Stimulated activated naive B cell treated with anti-CD40 and anti-IgM and Interleukin-4, amounts not matched to agents 10 μg/mL and 1 μg/mL and 100 μg/mL, for 72 hours (primary cell): ENCODE data around the gene CACHD1.

Experiments
- ATAC-seq, 2 donors: fragments of 150-1000 bp; cut with Tn5 transposase; replicated peaks; 2 replicates each; pipeline ENCODE4 v1.10.0; 2021; ENCODE audit warnings: moderate library complexity in 1 of 2
- DNase-seq: peaks from one replicate; pipeline ENCODE4 v3.0.0; 2021
- H3K27ac Mint-ChIP-seq: one replicate; pipeline ENCODE4 v1.8.0; 2022; ENCODE audit warnings: mild to moderate bottlenecking, mixed read lengths
- H3K27me3 Mint-ChIP-seq, 2 donors: one replicate each; pipeline ENCODE4 v1.8.0; 2022; ENCODE audit warnings: mixed read lengths in 2 of 2
- H3K36me3 Mint-ChIP-seq, 2 donors: one replicate each; pipeline ENCODE4 v1.8.0; 2022; ENCODE audit warnings: mixed read lengths in 2 of 2, mild to moderate bottlenecking in 1 of 2
- H3K4me1 Mint-ChIP-seq, 2 donors: one replicate each; pipeline ENCODE4 v1.8.0; 2022; ENCODE audit warnings: mixed read lengths in 2 of 2, mild to moderate bottlenecking in 1 of 2
- H3K4me3 Mint-ChIP-seq, 2 donors: one replicate each; pipeline ENCODE4 v1.8.0; 2022; ENCODE audit warnings: mild to moderate bottlenecking in 2 of 2, mixed read lengths in 2 of 2, moderate library complexity in 1 of 2
- H3K9me3 Mint-ChIP-seq, 2 donors: one replicate each; pipeline ENCODE4 v1.8.0; 2022; ENCODE audit warnings: mixed read lengths in 2 of 2, mild to moderate bottlenecking in 1 of 2

CACHD1 gene

DNA sequence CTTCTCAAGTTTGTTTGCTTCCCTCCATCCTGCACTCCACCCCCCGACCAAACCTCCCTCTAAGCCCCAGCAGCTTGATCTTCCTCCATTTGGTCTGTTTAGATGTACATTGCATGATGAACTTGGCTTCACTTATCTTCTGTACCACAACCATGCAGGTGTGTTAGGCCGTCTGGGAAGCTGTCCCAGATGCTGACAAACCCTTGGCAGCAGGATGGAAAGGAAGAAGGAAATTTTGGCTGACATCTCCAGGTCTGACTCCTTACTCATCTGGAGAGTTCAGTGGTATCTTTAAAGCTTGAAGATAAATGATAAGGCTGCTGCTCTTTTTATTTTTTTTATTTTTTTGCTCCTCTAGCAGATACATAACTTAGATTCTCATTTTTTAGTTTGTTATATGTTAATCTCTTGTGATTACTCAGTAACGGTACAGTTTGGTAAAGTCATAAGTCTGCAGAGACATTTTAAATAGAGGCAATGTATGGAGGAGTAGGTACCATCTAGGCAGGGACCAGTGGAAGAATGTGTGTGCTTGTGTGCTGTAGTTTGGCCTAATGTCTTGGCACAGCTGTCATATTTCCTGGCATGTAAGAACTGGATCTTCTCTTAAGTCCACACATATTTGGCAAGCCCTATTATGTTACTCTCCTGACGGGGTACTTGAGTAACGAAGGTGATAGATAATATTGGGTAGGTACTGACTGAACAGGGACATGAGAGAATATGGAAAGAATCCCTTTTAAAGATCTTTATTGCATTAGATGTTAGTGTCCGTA, 79.7 kb downstream of the CACHD1 start:
- Mint-ChIP-seq H3K4me1 (no peaks in the 10 kb centered on the region), H3K4me3 (no peak overlapping the region)

DNA sequence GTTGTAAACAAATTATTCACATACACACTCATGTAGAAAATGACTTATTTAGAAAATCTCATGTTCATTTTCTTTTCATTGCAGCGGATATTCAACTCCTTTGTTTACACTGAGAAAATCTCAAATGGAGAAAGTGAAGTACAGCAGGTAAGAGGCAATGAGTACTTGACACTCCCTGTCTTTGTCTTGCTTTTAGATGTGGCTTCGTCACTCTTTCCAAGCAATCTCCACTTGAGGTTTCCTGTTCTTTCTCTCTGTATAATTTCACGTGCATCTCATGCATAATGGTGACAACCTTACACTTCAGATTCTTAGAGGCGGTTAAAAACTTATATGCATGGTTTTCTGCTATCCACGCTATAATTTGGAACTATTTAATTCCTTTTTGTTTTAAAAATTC, 80.6 kb downstream of the CACHD1 start:
- no peaks in the 10 kb centered on the region for H3K4me1 Mint-ChIP-seq
- no peaks in the 10 kb centered on the region for H3K9me3 Mint-ChIP-seq
- ATAC-seq (no peak), DNase-seq (no peak)
- no peak overlapping the region for H3K27ac Mint-ChIP-seq
- no peak overlapping the region for H3K4me3 Mint-ChIP-seq
- H3K36me3 Mint-ChIP-seq = no peaks in the 10 kb centered on the region
- H3K27me3 Mint-ChIP-seq = peaks cover 0 to under 1% of the 10 kb centered on the region in 2 donors

More for the DNA sequence above, 79.7 kb downstream of the CACHD1 start:
- DNase-seq = no peak
- ATAC-seq = no peak
- H3K9me3 Mint-ChIP-seq = no peaks in the 10 kb centered on the region
- H3K36me3 Mint-ChIP-seq = no peaks in the 10 kb centered on the region
- H3K27me3 Mint-ChIP-seq = no peaks in the 10 kb centered on the region
- H3K27ac Mint-ChIP-seq = no peak overlapping the region

DNA sequence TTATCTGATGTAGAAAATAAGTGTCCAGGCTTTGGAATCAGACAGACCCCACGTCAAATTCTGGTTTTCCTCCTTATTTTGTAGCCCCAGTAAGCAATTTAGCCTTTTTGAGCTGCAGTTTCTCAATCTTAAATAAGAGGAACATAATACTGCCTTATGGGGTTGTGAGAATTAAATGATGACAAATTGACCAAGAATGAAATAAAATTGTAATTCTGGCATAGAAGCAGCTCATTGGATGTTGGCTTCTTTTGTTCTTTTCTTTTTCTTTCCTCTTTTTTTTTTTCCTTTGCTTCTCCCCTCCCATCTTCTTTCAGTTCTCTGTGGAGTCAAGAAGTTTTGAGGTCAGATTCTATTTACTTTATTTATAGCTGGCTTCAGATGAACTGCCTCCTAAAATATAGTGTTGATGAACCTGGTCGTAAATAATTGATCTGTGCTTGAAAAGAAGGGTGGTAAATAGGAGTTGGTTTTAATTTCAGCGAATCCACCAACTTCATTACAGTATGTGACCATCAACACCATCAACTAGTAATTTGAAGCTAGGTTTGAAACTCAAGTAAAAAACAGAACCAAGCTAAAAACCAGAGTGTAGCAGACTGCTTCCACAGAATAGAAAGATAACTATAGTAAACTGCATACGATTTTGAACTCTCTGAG, 81.1 kb downstream of the CACHD1 start:
- DNase-seq = no peak
- Mint-ChIP-seq H3K4me3 (no peak overlapping the region), H3K9me3 (no peaks in the 10 kb centered on the region), H3K27me3 (peaks cover 0 to 5% of the 10 kb centered on the region in 2 donors), H3K4me1 (no peaks in the 10 kb centered on the region), H3K36me3 (no peaks in the 10 kb centered on the region), H3K27ac (no peak overlapping the region)
- no peak for ATAC-seq

DNA sequence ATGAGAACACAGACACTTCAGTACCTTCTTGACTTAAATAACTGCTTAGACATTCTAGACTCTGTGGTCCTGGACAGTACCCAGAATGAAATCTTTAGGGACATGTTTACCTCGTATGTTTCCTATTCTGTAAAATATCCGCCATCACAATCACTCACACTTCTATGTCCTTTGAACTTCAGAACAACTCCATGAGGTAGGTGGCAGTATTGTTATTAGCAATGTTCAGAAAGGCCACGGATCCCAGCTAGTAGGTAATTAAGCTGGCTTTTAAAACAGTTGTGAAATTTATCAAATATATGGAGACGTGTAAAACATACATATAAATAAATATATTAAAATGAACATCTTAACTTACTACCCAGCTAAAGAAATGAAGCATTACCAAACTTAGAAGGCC, 83.4 kb downstream of the CACHD1 start:
- Mint-ChIP-seq H3K4me1 (no peaks in the 10 kb centered on the region), H3K36me3 (no peaks in the 10 kb centered on the region), H3K27me3 (peaks cover 0 to 7% of the 10 kb centered on the region in 2 donors), H3K27ac (no peak overlapping the region), H3K4me3 (no peak overlapping the region), H3K9me3 (no peaks in the 10 kb centered on the region)
- no peak for ATAC-seq
- no peak for DNase-seq

DNA sequence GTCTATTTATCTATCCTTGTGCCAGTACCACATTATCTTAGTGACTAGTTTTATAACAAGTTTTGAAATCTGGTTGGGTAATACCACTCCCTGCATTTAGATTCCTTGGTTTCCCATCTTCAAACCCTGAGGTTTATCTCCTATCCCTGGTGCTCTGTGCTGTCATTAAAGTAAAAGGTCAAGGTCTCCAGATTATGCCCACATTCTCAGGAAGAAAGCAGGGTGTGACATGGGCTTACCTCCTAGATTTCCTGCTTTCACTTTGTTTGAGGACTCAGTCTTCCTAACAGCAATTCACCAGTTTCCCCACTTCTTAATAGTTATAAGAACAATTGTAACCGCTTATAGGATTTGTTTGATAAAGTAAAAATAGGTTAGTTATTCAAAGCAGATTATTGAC, 86.0 kb downstream of the CACHD1 start:
- Mint-ChIP-seq H3K27me3 (peaks cover 0 to 9% of the 10 kb centered on the region in 2 donors), H3K9me3 (no peaks in the 10 kb centered on the region), H3K27ac (no peak overlapping the region), H3K36me3 (no peaks in the 10 kb centered on the region), H3K4me3 (no peak overlapping the region), H3K4me1 (no peaks in the 10 kb centered on the region)
- ATAC-seq (no peak), DNase-seq (no peak)

DNA sequence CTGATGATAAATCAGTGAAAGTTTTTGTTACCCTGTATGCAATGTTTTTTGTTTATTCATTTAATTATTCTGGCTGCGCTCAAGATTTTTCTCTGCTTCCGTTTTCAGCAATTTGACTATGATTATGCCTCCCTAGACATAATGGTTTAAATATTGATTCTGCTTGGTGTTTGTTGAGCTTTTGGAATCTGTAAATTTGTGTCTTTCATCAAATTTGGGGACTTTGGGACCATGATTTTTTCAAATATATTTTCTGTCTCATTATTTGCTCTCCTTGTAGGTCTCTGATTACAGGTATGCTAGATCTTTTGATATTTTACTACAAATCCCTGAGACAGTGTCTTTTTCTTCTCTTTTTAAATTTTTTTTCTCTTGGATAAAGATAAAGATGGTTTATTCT, 92.1 kb downstream of the CACHD1 start:
- peaks cover 0 to 4% of the 10 kb centered on the region in 2 donors for H3K36me3 Mint-ChIP-seq
- no peaks in the 10 kb centered on the region for H3K4me1 Mint-ChIP-seq
- H3K9me3 Mint-ChIP-seq = peaks cover 0 to 3% of the 10 kb centered on the region in 2 donors
- no peak for ATAC-seq
- peaks cover 0 to 8% of the 10 kb centered on the region in 2 donors for H3K27me3 Mint-ChIP-seq
- DNase-seq = no peak
- no peak overlapping the region for H3K27ac Mint-ChIP-seq
- no peak overlapping the region for H3K4me3 Mint-ChIP-seq

DNA sequence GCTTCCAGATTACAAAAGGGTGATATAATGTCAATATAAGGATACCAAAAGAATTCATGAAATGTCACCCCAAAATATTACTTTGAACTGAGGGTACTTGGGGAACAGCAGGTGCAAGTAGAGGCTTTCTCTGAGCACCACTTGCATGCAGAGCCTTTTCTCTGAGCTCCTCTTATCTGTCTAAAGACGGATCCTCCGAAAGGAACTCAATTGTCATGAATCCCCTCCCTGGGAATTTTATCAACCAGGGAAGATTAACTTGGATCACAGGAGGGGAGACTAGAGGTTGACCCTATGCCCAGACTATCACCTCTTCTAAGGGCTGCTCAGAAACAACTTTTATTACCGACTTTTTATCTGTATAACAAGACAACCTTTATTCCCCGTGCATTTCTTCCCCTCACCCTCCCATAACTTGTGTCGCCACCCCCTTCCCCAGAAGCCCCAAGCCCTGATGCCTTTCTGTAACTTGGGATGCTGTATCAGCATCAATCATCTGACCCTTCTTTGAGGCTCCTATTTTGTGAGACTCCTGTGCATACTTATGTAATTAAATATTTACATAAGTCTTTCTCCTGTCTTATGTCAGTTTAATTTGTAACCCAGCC, 94.1 kb downstream of the CACHD1 start:
- H3K4me1 Mint-ChIP-seq = no peaks in the 10 kb centered on the region
- peaks cover 0 to 3% of the 10 kb centered on the region in 2 donors for H3K9me3 Mint-ChIP-seq
- peaks cover 0 to 4% of the 10 kb centered on the region in 2 donors for H3K36me3 Mint-ChIP-seq
- no peak overlapping the region for H3K4me3 Mint-ChIP-seq
- H3K27ac Mint-ChIP-seq = no peak overlapping the region
- no peak for DNase-seq
- peaks cover 4 to 6% of the 10 kb centered on the region in 2 donors for H3K27me3 Mint-ChIP-seq
- no peak for ATAC-seq

DNA sequence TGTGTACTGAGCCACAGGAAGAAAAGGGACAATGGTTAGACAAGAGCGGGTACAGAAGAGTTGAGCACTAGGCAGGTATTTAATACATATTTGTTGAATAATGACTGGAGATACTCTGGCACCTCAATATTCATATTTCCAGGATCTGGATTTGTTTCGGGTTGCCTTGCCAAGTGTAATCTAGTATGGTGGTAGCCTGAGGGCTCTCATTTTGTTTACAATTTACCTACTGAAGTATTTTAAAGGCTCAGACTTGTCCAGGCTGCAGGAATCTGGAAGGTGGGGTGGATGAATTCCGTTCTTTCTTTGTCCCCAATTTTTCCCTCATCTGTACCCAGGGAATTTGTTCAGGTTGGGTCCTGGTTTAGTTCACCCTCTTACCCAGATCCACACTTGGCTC, 95.0 kb downstream of the CACHD1 start:
- H3K4me1 Mint-ChIP-seq = no peaks in the 10 kb centered on the region
- H3K36me3 Mint-ChIP-seq = peaks cover 0 to 4% of the 10 kb centered on the region in 2 donors
- no peak overlapping the region for H3K27ac Mint-ChIP-seq
- no peak overlapping the region for H3K4me3 Mint-ChIP-seq
- ATAC-seq (no peak), DNase-seq (no peak)
- H3K27me3 Mint-ChIP-seq = peaks cover 4 to 6% of the 10 kb centered on the region in 2 donors
- peaks cover 0 to 3% of the 10 kb centered on the region in 2 donors for H3K9me3 Mint-ChIP-seq

DNA sequence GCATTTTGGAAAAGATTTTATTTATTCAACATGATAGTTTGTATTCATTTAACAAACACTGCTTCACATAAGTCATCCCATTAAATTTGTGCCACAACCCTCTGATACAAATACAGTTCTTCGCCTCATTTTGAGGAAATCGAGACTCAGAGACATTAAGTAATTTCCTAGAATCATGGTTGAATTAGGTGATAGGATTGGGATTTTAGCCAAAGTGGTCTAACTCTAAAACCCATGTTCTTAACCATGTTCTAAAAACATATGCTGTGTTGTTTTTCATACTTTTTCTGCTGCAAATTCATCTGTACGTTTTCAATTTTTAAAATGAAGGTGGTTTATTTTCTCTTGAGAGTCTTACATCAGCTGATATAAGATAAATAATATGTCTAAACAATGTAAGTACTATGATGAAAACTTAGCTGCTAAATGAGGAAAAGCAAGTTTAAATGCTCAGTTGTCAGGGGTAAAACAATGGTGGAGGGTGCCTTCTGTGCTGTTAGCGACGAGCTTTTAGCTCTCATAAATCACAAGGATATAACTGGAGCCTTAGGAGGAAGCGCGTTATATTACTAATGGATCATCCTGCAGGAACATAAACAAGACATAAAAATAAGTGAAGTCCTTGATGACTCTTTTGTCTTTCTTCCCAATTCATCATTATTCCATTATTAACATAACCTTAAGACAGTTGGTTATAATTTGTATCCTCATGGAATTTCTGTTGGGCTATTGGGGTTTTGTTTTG, 97.7 kb downstream of the CACHD1 start:
- Mint-ChIP-seq H3K27ac (no peak overlapping the region), H3K36me3 (peaks cover 0 to 2% of the 10 kb centered on the region in 2 donors), H3K4me1 (no peaks in the 10 kb centered on the region), H3K9me3 (peaks cover 0 to 1% of the 10 kb centered on the region in 2 donors), H3K4me3 (no peak overlapping the region), H3K27me3 (peaks cover 4 to 6% of the 10 kb centered on the region in 2 donors)
- DNase-seq (no peak), ATAC-seq (no peak)

DNA sequence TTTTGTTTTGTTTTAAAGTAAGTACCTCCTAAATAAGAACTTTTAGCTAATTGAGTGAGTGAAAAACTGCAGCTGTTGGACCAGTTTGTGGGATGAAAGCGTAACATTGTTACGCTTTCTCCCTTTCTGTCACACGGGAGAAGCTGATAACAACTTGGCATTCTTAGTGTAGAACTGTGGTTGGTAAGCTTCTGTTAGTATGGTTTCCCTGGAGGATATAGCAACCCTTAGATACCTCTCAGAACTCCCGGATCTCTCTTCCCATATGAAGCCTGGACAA, 98.2 kb downstream of the CACHD1 start:
- DNase-seq = no peak
- Mint-ChIP-seq H3K4me1 (no peaks in the 10 kb centered on the region), H3K27me3 (peaks cover 4 to 6% of the 10 kb centered on the region in 2 donors), H3K9me3 (no peaks in the 10 kb centered on the region), H3K27ac (no peak overlapping the region), H3K4me3 (no peak overlapping the region), H3K36me3 (no peaks in the 10 kb centered on the region)
- ATAC-seq = no peak

DNA sequence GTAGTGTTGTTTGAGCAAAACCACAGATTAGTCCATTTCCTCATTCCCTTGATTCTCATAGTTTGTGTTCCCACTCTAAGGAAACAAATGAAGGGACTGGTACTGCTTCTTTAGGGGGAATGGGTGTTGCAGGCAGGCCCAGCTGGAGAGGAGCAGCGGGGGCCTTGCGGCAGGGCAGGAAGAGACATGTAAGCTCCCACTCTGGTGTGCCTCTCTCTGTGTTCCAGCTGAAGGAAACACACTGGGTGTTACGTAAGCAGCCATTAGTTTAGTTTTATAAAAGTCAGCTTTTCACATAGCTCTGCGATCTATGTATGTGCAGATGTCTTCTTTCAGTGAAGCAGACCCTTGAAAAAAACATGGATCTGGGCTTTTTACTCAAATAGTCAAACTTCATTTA, 99.5 kb downstream of the CACHD1 start:
- Mint-ChIP-seq H3K4me1 (no peaks in the 10 kb centered on the region), H3K36me3 (no peaks in the 10 kb centered on the region), H3K27me3 (peaks cover 4 to 6% of the 10 kb centered on the region in 2 donors), H3K27ac (no peak overlapping the region), H3K4me3 (no peak overlapping the region), H3K9me3 (no peaks in the 10 kb centered on the region)
- DNase-seq (no peak), ATAC-seq (no peak)

DNA sequence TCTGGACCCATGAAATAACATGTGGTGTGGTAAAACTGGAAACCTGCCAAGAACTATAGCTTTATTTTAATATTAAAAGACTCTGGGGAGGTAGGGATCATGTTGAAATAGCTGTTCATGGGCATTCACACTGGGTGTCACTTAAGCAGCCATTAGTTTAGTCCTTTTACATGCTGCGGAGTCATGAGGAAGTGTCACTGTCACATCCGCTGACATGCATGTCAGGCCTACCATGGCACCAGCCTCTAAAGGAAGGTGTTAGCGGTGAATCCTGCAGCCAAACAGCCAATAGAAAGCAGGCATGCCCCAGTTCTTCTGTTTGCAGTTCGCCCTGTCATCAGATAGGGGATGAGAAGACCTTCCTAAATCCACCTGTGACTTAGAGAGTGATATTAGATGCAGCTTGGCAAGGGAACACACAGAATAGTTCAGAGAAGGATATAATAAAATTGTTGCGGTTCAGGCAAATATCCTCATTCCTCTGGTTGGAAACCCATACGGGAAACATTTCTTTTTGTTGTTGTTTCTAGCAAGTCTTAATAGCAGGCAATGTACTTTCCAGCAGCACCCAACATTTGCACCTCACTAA, 100.4 kb downstream of the CACHD1 start:
- ATAC-seq (no peak), DNase-seq (no peak)
- Mint-ChIP-seq H3K27ac (no peak overlapping the region), H3K4me1 (no peaks in the 10 kb centered on the region), H3K9me3 (no peaks in the 10 kb centered on the region), H3K4me3 (no peak overlapping the region), H3K36me3 (no peaks in the 10 kb centered on the region), H3K27me3 (peaks cover 0 to 6% of the 10 kb centered on the region in 2 donors)

DNA sequence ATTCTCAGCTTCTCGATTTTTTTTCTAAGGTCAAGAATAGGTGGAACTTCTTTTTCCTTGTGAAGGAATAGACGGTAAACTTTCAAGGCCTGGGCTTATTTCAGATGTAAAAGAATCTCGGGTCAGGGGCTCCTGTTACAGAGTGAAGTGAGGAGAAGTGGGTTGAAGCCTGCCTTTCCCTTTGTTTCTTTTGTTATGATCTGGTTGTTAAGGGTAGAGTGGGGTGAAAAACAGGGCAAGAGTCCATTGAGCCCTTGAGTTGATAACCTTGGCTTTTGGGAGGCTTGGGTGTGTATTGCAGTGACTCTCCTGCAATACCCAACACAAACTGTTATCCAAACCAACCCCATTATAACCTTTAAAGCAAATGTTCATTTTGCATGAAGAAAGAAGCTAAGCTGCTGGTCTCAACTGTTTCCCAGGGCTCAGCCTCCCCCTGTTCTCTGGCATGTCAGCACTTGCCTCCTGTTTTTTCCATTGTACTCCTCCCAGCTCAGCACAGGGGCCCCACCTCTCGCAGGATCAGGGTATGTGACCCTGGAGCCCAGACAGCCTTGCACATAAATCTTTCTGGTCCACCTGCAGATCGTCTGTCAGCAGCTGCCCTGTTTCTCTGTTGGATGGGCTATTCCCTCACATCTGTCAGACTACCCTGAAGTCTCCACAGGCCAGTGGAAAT, 102.4 kb downstream of the CACHD1 start:
- no peaks in the 10 kb centered on the region for H3K4me1 Mint-ChIP-seq
- no peak overlapping the region for H3K4me3 Mint-ChIP-seq
- DNase-seq = no peak
- H3K9me3 Mint-ChIP-seq = no peaks in the 10 kb centered on the region
- no peaks in the 10 kb centered on the region for H3K36me3 Mint-ChIP-seq
- H3K27ac Mint-ChIP-seq = peak overlapping the region; percentile 42
- H3K27me3 Mint-ChIP-seq = peaks cover 0 to 6% of the 10 kb centered on the region in 2 donors
- no peak for ATAC-seq

DNA sequence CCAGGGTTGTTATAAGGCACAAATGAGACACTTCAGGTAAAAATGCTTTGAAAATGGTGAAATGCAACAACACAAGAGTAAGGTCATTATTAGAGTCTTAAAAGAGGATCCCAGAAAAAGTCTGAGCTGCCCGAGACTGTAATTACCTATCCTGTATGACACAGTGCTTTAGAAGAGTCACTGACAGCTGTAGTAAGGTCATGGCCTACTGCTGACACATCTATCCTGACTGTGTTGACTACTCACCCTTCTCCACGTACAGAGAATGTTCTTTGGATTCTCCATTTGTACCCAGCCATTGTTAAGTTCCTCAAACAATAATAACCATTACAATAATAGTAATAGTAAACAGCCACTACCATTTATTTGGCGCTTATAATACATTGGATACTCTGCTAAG, 104.4 kb downstream of the CACHD1 start:
- Mint-ChIP-seq H3K27me3 (no peaks in the 10 kb centered on the region), H3K27ac (no peak overlapping the region), H3K9me3 (no peaks in the 10 kb centered on the region), H3K4me3 (no peak overlapping the region), H3K36me3 (no peaks in the 10 kb centered on the region), H3K4me1 (no peaks in the 10 kb centered on the region)
- DNase-seq (no peak), ATAC-seq (no peak)
